Natural killer cell treated with Interleukin-12 subunit alpha and Interleukin-12 subunit beta and Interleukin-15 and Interleukin-18, amount 100 ng/mL, for 72 hours (primary cell): ENCODE data around the gene PHF21B. TPM values are rescaled to one million over a fixed set of nuclear protein-coding genes. Genes with fewer than 3 reads are reported as not detected.
"Not testable (repeated sequence)": the region's sequence is repeated elsewhere in the genome, so short reads cannot be mapped to it uniquely, and the experiment has no call there.

Experiments used
- ATAC-seq, 2 donors: fragments of 150-1000 bp; cut with Tn5 transposase in 1 of 2; sonication (Bioruptor Pico), chemical (Tn5 transposase) in 1 of 2; 2 replicates each; pipeline ENCODE4 v1.10.0; 2021
- DNase-seq: peaks from one replicate; pipeline ENCODE4 v3.0.0; 2022; ENCODE audit warnings: low spot score
- H3K27ac Mint-ChIP-seq, 2 donors: 1 replicate in 1 of 2; 2 replicates in 1 of 2; pipeline ENCODE4 v1.8.0; 2022; ENCODE audit warnings: mixed read lengths in 2 of 2, mild to moderate bottlenecking in 1 of 2, moderate library complexity in 1 of 2
- H3K27me3 Mint-ChIP-seq, 2 donors: 1 replicate in 1 of 2; 2 replicates in 1 of 2; pipeline ENCODE4 v1.8.0; 2022; ENCODE audit warnings: mixed read lengths in 2 of 2
- H3K36me3 Mint-ChIP-seq: one replicate; pipeline ENCODE4 v1.8.0; 2022; ENCODE audit warnings: mixed read lengths
- H3K4me1 Mint-ChIP-seq, 2 donors: 1 replicate in 1 of 2; 2 replicates in 1 of 2; pipeline ENCODE4 v1.8.0; 2022; ENCODE audit warnings: low read depth in 2 of 2, mixed read lengths in 2 of 2, mild to moderate bottlenecking in 1 of 2
- H3K4me3 Mint-ChIP-seq: one replicate; pipeline ENCODE4 v1.8.0; 2022; ENCODE audit warnings: mixed read lengths
- H3K9me3 Mint-ChIP-seq: 2 replicates; pipeline ENCODE4 v1.8.0; 2022; ENCODE audit warnings: mixed read lengths
- total RNA-seq, 2 donors: library from RNA; stranded (reverse); gene quantifications; one replicate each; pipeline ENCODE4 v1.2.3, GENCODE V29; 2022

PHF21B gene
- total RNA-seq, 2 donors from 2014 or later = 0.36 TPM; not detected in 1

DNA sequence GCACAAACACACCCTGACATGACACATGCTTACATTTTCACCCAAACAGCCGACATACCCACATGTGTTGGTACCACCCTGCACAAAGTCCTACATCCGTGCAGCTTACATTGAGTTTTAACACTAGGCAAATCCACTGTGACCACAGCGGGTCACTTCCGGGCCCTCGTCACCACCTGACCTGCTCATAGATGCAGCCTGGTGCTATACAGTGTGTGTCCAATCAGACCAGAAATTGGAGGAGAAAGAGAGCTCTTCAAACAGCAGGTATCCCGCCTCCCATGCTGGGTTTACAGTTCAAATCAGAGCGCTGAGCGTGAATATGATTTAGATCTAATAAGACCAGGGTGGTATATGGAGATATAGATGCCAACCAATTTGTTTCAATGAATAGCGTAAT lies 35.4 kb downstream of the PHF21B start:
- DNase-seq (no peak), ATAC-seq (no peak)
- no peaks in the 10 kb centered on the region for H3K9me3 Mint-ChIP-seq
- H3K4me3 Mint-ChIP-seq = no peak overlapping the region
- H3K27ac Mint-ChIP-seq = no peak overlapping the region
- H3K27me3 Mint-ChIP-seq = peaks cover 3 to 8% of the 10 kb centered on the region in 2 donors
- no peaks in the 10 kb centered on the region for H3K36me3 Mint-ChIP-seq
- no peaks in the 10 kb centered on the region for H3K4me1 Mint-ChIP-seq

DNA sequence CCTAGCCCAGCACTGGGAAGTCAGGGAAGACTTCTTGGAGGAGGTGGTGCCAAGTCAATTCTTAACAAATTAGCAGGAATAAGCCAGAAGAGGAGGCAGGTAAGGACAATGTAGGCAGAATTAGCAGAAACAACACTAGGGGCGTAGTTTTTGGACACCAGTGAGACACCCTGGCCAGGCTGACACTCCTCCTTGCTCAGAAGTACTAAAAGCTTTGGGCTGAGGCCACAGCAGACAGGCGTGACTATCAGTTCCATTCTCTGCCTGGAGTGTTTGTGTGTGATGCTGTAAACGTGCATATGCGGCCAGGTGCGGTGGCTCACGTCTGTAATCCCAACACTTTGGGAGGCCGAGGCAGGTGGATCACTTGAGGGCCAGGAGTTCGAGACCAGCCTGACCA lies 36.0 kb downstream of the PHF21B start:
- H3K27ac Mint-ChIP-seq = no peak overlapping the region
- H3K4me1 Mint-ChIP-seq = no peaks in the 10 kb centered on the region
- ATAC-seq (no peak), DNase-seq (no peak)
- H3K9me3 Mint-ChIP-seq = no peaks in the 10 kb centered on the region
- H3K27me3 Mint-ChIP-seq = peaks cover 0 to 7% of the 10 kb centered on the region in 2 donors
- H3K4me3 Mint-ChIP-seq = no peak overlapping the region
- no peaks in the 10 kb centered on the region for H3K36me3 Mint-ChIP-seq

DNA sequence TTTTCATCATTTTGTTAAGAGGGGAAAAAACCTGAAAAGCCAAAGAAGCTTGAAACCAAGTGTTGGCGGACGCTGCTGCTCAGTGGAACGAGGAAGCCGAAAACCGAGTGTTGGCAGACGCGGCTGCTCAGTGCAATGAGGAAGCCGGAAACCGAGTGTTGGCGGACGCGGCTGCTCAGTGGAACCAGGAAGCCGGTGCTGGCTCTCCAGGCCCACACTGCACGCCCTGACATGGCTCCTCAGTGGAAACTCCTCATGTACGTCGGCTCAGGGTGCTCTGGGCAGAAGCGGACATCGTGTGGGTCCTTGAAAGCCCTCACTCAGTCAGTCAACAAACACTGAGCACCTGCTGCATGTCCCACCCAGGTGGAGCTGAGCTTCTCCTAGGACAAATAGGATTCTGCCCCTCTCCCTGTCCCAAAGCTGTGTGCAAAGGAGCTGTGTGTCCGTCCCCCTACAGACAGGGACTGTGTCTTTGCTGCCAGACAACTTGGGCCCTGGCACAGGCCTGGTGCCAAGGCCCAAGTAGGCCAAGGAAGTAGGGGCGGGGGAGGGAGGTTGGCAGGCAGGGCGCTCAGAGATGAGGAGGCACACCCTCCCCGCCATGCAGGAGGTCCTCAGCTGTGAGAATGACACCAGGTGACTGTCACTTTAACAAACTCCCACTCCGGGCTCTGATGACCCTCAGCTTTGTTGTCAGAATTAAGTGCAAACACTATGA lies 37.3 kb downstream of the PHF21B start:
- ATAC-seq = no peak
- DNase-seq = no peak
- peaks cover 0 to 5% of the 10 kb centered on the region in 2 donors for H3K27me3 Mint-ChIP-seq
- no peak overlapping the region for H3K4me3 Mint-ChIP-seq
- H3K36me3 Mint-ChIP-seq = no peaks in the 10 kb centered on the region
- H3K9me3 Mint-ChIP-seq = no peaks in the 10 kb centered on the region
- no peaks in the 10 kb centered on the region for H3K4me1 Mint-ChIP-seq
- no peak overlapping the region for H3K27ac Mint-ChIP-seq

DNA sequence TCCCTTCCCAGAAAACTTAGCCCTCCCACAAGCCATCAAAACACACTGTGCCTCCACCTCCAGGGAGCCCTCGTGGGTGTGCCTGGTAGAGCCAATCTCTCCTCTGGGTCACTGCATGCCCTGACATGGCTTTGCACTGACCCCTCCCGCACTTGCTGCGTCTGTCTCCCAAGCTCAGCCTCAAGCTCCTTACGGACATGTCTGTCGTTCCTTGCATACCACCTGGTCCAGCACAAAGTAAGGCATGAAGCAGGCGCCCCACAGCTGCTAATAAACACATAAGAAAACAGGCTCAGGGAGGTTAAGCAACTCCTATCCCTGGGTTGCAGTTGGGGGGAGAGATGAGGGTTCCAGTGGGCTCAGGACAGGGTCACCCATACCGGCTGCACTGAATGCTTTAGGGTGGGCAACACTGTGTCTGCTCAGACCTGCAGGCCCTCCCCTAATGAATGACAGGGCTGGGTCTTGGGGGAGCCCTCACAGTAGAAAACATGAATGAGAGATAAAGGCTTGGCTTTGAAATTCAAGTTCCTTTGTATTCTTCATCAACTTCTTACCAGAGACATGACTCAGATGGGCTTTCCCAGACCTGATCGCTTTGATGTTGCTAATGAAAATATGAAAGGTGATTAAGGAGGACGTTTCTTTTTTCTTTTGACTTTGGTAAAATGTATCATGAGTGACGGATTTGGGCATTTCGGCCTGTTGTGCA lies 38.0 kb downstream of the PHF21B start:
- Mint-ChIP-seq H3K4me3 (no peak overlapping the region), H3K9me3 (no peaks in the 10 kb centered on the region), H3K36me3 (no peaks in the 10 kb centered on the region), H3K27ac (no peak overlapping the region), H3K4me1 (no peaks in the 10 kb centered on the region), H3K27me3 (peaks cover 0 to 5% of the 10 kb centered on the region in 2 donors)
- DNase-seq (no peak), ATAC-seq (no peak)

DNA sequence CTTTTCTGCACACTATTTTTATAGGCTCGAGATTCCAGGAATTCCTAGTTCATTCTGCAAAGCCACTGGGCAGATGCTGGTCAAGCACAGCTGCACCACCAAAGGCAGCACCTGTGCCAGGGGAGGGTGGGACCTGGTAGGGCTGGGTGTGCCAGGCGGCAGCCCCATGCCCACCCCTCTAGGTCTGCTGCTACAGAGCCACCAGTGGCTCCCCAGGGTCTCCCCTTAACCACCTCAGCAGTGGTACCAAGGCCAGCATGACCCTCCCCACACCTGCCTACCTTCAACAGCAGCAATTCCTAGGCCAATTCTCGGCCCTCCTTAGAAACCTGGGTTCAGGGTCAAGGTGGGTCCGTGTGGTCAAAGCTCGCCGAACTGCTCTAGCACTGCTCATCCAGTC lies 39.5 kb downstream of the PHF21B start:
- Mint-ChIP-seq H3K9me3 (no peaks in the 10 kb centered on the region), H3K4me3 (no peak overlapping the region), H3K27me3 (peaks cover 0 to 5% of the 10 kb centered on the region in 2 donors), H3K36me3 (no peaks in the 10 kb centered on the region), H3K27ac (no peak overlapping the region), H3K4me1 (no peaks in the 10 kb centered on the region)
- DNase-seq (no peak), ATAC-seq (no peak)

DNA sequence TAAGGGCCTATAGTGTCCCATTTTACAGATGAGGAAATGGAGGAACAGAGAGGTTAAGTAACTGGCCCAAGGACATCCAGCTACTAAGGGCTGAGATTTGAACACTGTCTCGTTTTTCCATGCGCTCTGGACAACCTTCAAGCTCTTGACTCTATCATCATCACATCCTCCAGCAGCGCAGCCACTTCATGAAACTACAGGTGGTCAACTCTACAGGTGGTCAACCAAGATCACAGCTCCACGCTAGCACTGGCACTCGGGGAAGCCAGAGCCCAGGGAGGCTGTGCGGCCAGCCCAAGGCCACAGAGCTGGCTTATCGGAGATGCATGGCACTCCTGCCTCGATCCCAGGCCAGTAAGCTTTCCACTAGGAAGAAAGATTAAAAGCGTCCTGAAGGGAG lies 40.0 kb downstream of the PHF21B start:
- Mint-ChIP-seq H3K27ac (no peak overlapping the region), H3K4me1 (no peaks in the 10 kb centered on the region), H3K4me3 (no peak overlapping the region), H3K27me3 (peaks cover 0 to 5% of the 10 kb centered on the region in 2 donors), H3K9me3 (no peaks in the 10 kb centered on the region), H3K36me3 (no peaks in the 10 kb centered on the region)
- DNase-seq = no peak
- ATAC-seq = no peak

DNA sequence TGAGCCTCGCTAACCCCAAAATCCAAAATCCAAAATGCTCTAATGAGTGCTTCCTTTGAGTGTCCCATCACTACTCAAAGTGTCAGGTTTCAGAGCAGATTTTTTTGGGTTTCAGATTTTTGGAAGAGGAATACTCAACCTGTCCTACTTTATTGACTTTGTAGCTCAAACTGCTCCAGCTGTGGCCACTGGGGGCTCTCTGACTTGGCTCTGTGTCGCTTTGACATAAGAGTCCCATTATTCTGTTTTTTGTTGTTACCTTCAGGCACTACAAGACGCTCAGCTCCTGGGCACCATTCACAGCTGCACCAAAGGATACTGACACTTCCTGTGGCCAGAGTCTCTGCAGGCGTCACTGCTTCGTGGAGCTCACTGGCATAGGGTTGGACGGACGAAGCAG lies 41.1 kb downstream of the PHF21B start:
- Mint-ChIP-seq H3K4me3 (no peak overlapping the region), H3K27me3 (peaks cover 0 to 5% of the 10 kb centered on the region in 2 donors), H3K4me1 (no peaks in the 10 kb centered on the region), H3K9me3 (no peaks in the 10 kb centered on the region), H3K36me3 (no peaks in the 10 kb centered on the region), H3K27ac (no peak overlapping the region)
- ATAC-seq (no peak), DNase-seq (no peak)

DNA sequence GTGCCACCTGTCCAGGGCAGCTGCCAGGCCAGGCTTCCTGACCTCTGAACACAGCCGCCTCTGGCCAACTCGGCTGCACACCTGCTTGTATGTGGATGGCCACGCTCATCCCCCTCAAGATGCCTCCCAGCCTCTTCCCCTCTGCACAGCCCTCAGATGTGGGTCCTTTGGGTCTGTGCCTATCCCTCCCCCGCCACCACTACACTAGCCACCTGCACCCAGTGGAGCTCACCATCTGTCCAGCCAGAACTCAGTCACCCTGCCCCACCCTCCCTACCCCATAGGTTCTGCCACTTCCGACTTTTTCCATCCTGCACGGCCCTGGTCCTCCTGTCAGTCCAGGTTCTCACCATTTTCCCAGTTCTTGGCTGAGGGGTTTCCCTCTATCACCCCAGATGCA lies 44.6 kb downstream of the PHF21B start:
- Mint-ChIP-seq H3K9me3 (no peaks in the 10 kb centered on the region), H3K27me3 (peaks cover 0 to 3% of the 10 kb centered on the region in 2 donors), H3K4me3 (no peak overlapping the region), H3K4me1 (no peaks in the 10 kb centered on the region), H3K27ac (no peak overlapping the region), H3K36me3 (no peaks in the 10 kb centered on the region)
- DNase-seq = no peak
- ATAC-seq = peak in 1 of 2 donors; percentile 3

DNA sequence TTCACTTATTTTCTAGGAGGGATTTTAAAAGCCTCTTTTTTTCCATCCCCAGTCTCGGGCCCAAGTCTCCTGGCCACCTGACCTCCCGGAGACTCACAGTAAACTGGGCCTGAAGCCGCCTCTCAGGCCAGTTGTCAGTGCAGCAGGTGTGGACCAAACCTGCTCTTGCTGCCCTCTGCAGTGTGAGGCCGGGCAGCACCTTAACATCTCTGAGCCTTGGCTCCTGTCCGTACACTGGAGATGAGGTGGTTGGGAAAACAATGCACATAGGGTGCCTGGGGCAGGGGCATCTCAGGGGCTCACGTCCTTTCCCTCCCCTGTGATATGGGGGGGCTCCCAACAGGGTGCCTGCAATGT lies 45.1 kb downstream of the PHF21B start:
- H3K27me3 Mint-ChIP-seq = peaks cover 0 to 3% of the 10 kb centered on the region in 2 donors
- H3K36me3 Mint-ChIP-seq = no peaks in the 10 kb centered on the region
- H3K27ac Mint-ChIP-seq = no peak overlapping the region
- ATAC-seq (no peak), DNase-seq (no peak)
- H3K4me1 Mint-ChIP-seq = no peaks in the 10 kb centered on the region
- no peaks in the 10 kb centered on the region for H3K9me3 Mint-ChIP-seq
- H3K4me3 Mint-ChIP-seq = no peak overlapping the region

DNA sequence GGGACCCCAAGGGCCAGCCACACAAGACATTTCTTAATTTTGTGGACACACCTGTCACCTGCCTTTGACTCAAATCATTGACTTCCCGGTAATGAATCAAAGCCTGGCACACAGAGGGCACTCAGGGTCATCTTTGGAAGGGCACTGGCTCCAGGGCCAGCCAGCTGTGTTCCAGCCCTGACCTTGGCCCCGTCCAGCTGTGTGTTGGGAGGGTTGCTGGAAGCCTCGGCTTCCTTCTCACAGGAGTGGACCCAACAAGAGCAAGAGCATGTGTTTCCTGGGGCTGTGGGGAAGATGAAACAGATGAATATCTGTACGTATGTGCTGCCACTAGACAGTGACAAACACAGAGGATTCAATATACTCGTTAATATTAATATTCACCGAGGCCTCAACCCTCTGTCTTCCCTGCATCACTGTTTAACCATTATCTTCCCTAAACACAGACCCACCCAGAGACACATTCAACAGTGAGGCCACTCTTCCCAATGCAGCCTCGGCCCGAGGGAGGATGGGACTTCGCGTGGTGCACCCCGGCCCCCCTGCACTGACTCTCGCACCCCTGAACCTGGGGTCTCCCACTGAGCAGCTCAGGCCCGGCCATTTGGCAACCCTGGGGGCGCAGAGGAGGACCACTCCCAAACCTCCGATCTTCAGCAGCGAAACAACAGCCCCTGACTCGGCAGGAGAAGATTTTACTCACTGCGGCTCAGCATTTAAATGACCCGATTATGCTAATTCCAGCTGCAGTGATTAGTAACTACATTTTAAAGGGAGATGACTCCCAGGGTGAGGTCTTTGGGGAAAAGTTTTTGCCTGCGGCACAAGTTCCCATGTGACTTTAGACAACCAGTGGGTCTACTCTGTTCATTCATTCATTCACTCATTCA lies 45.7 kb downstream of the PHF21B start:
- Mint-ChIP-seq H3K36me3 (no peaks in the 10 kb centered on the region), H3K27ac (no peak overlapping the region), H3K9me3 (no peaks in the 10 kb centered on the region), H3K4me3 (no peak overlapping the region), H3K4me1 (no peaks in the 10 kb centered on the region), H3K27me3 (peaks cover 3 to 6% of the 10 kb centered on the region in 2 donors)
- ATAC-seq (no peak), DNase-seq (no peak)

DNA sequence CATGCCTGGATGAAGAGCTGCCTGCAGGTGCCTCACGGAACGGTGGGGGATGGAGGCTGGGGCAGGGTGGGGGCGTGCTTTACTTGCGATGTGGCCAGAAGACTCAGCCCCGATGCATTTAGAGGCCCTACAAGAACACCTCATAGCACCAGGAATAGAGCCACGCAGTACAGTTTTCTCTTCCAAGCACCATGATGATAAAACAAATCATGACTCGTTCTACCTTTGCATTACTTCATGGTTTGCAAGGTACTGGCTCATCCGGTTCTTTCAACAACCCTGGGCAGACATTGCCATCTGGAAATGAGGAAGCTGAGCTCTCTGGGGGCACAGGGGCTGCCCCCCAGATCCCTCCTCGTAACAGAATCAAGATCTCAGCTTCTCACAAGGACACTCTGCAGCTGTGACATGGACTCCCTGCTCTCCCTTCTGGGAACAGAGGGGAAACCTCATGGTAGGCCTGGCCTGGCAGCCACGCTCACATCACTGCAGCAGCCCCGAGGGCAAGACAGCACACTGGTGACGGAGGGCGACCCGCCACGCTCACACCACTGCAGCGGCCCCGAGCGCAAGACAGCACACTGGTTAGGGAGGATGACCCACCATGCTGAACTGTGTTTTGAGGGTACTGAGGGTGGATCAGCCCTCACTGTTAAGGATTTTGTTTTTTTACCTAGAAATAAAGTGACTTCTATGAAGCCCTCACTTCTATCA lies 46.9 kb downstream of the PHF21B start:
- DNase-seq = no peak
- no peak for ATAC-seq
- Mint-ChIP-seq H3K36me3 (no peaks in the 10 kb centered on the region), H3K4me1 (no peaks in the 10 kb centered on the region), H3K4me3 (no peak overlapping the region), H3K27me3 (peaks cover 6 to 7% of the 10 kb centered on the region in 2 donors), H3K27ac (no peak overlapping the region), H3K9me3 (no peaks in the 10 kb centered on the region)

DNA sequence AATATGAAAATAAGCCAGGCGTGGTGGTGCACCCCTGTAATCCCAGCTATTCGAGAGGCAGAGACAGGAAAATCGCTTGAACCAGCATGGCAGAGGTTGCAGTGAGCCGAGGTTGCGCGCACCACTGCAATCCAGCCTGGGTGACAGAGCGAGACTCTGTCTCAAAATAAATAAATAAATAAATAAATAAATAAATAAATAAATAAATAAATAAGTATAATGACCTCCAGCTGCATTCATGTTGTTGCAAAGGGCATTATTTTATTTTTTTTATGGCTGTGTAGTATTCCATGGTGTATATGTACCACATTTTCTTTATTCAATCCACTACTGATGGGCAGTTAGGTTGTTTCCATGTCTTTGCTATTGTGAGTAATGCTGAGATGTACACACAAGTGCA lies 48.1 kb downstream of the PHF21B start:
- H3K4me3 Mint-ChIP-seq, H3K27me3 Mint-ChIP-seq: not testable (repeated sequence)

More for the DNA sequence above, 48.1 kb downstream of the PHF21B start:
- not testable (repeated sequence) for ATAC-seq, H3K4me1 Mint-ChIP-seq, H3K9me3 Mint-ChIP-seq, H3K27ac Mint-ChIP-seq, H3K36me3 Mint-ChIP-seq, DNase-seq
